Activated CD4-positive, alpha-beta T cell treated with anti-CD3 and anti-CD28 coated beads, Interleukin-2, amount 10 ng/mL, durations not matched to agents 7 days and 5 days (primary cell): ENCODE results near the gene GTF3C1. TPM values are rescaled to one million over a fixed set of nuclear protein-coding genes. Genes with fewer than 3 reads are reported as not detected.
"Not testable (repeated sequence)": the region's sequence is repeated elsewhere in the genome, so short reads cannot be mapped to it uniquely, and the experiment has no call there.

Source experiments
- CTCF ChIA-PET: fragments of 350-600 bp; sonication (Branson Sonifier 250); formaldehyde crosslinking; loops from one replicate; lab custom pipeline; 2021; ENCODE audit warnings: antibody characterized with exemption; lab: Charles Lee
- POLR2A ChIA-PET: fragments of 350-600 bp; sonication (Branson Sonifier 250); formaldehyde crosslinking; loops from one replicate; lab custom pipeline; 2021; ENCODE audit warnings: antibody characterized with exemption; lab: Charles Lee
- DNase-seq: peaks from one replicate; pipeline ENCODE4 v3.0.0-alpha.2; 2020
- H3K27ac Mint-ChIP-seq: one replicate; pipeline ENCODE4 v1.8.0; 2021; ENCODE audit warnings: mild to moderate bottlenecking, moderate library complexity, mixed read lengths
- H3K27me3 Mint-ChIP-seq: one replicate; pipeline ENCODE4 v1.8.0; 2021; ENCODE audit warnings: mixed read lengths
- H3K36me3 Mint-ChIP-seq: one replicate; pipeline ENCODE4 v1.8.0; 2021; ENCODE audit warnings: low read depth, mixed read lengths
- H3K4me1 Mint-ChIP-seq: one replicate; pipeline ENCODE4 v1.8.0; 2021; ENCODE audit warnings: mixed read lengths
- H3K4me3 Mint-ChIP-seq: one replicate; pipeline ENCODE4 v1.8.0; 2021; ENCODE audit warnings: mild to moderate bottlenecking, moderate library complexity, mixed read lengths
- H3K9me3 Mint-ChIP-seq: one replicate; pipeline ENCODE4 v1.8.0; 2021; ENCODE audit warnings: mixed read lengths
- total RNA-seq, 2 experiments: library from RNA; stranded (reverse); gene quantifications; one replicate each; pipeline ENCODE4 v1.2.3, GENCODE V29; 2021

Gene GTF3C1
- total RNA-seq, 2 experiments from 2014 or later = 51.9 to 52.9 TPM

- Mint-ChIP-seq H3K27ac (peak overlapping the region; percentile 86), H3K4me1 (peaks cover 40% of the 10 kb centered on the region), H3K4me3 (no peak overlapping the region), H3K27me3 (no peaks in the 10 kb centered on the region), H3K36me3 (peaks cover 41% of the 10 kb centered on the region), H3K9me3 (no peaks in the 10 kb centered on the region)
- DNase-seq = no peak
- ChIA-PET POLR2A (no interaction called here), CTCF (interaction anchor here (0.9 to 1.8 kb wide), 3 partner anchors 8 to 307 kb away, joined by 3 to 6 read pairs (median 3); no protein-coding TSS in a partner anchor)
Measured at GRCh38 chr16:27462200-27462845, 87.4 kb downstream of the GTF3C1 start.

GRCh38 chr16:27461483-27462171, 88.1 kb downstream of the GTF3C1 start:
- POLR2A ChIA-PET = no interaction called here
- peaks cover 37% of the 10 kb centered on the region for H3K36me3 Mint-ChIP-seq
- H3K4me3 Mint-ChIP-seq = no peak overlapping the region

GRCh38 chr16:27460663-27461482, 88.8 kb downstream of the GTF3C1 start:
- ChIA-PET CTCF (interaction anchor here (1.0 to 1.2 kb wide), 2 partner anchors 9 to 226 kb away, joined by 3 read pairs; no protein-coding TSS in a partner anchor), POLR2A (interaction anchor here (0.7 kb wide), 1 partner anchor 145 kb away, joined by 4 read pairs; no protein-coding TSS in a partner anchor)
- H3K36me3 Mint-ChIP-seq = peaks cover 30% of the 10 kb centered on the region
- H3K27ac Mint-ChIP-seq = no peak overlapping the region
- DNase-seq = no peak
- no peaks in the 10 kb centered on the region for H3K27me3 Mint-ChIP-seq
- no peak overlapping the region for H3K4me3 Mint-ChIP-seq
- H3K4me1 Mint-ChIP-seq = peaks cover 49% of the 10 kb centered on the region
- no peaks in the 10 kb centered on the region for H3K9me3 Mint-ChIP-seq

More at GRCh38 chr16:27461483-27462171, 88.1 kb downstream of the GTF3C1 start:
- CTCF ChIA-PET = interaction anchor here (1.2 kb wide), 1 partner anchor 226 kb away, joined by 3 read pairs; no protein-coding TSS in a partner anchor
- Mint-ChIP-seq H3K9me3 (no peaks in the 10 kb centered on the region), H3K27ac (peak overlapping the region; percentile 64), H3K4me1 (peaks cover 47% of the 10 kb centered on the region), H3K27me3 (no peaks in the 10 kb centered on the region)
- DNase-seq = no peak

GRCh38 chr16:27460213-27460612, 89.5 kb downstream of the GTF3C1 start:
- ChIA-PET CTCF (interaction anchor here (0.7 to 1.4 kb wide), 4 partner anchors 9 to 304 kb away, joined by 3 to 4 read pairs (median 3); no protein-coding TSS in a partner anchor), POLR2A (interaction anchor here (0.7 kb wide), 1 partner anchor 144 kb away, joined by 4 read pairs; no protein-coding TSS in a partner anchor)
- Mint-ChIP-seq H3K4me1 (peaks cover 53% of the 10 kb centered on the region), H3K9me3 (no peaks in the 10 kb centered on the region), H3K36me3 (peaks cover 28% of the 10 kb centered on the region), H3K27ac (no peak overlapping the region), H3K4me3 (no peak overlapping the region), H3K27me3 (no peaks in the 10 kb centered on the region)
- no peak for DNase-seq

GRCh38 chr16:27458987-27459688, 90.6 kb downstream of the GTF3C1 start:
- Mint-ChIP-seq H3K4me3 (no peak overlapping the region), H3K4me1 (peaks cover 51% of the 10 kb centered on the region), H3K27me3 (no peaks in the 10 kb centered on the region), H3K36me3 (peaks cover 24% of the 10 kb centered on the region), H3K9me3 (no peaks in the 10 kb centered on the region), H3K27ac (no peak overlapping the region)
- DNase-seq = no peak
- ChIA-PET CTCF (interaction anchor here (0.7 to 1.4 kb wide), 3 partner anchors 8 to 303 kb away, joined by 3 to 4 read pairs (median 3); no protein-coding TSS in a partner anchor), POLR2A (no interaction called here)

- ChIA-PET CTCF (no interaction called here), POLR2A (no interaction called here)
- Mint-ChIP-seq H3K4me1 (peaks cover 45% of the 10 kb centered on the region), H3K9me3 (peaks cover 3% of the 10 kb centered on the region), H3K4me3 (no peak overlapping the region), H3K27ac (peak overlapping the region; percentile 16), H3K36me3 (peaks cover 21% of the 10 kb centered on the region), H3K27me3 (no peaks in the 10 kb centered on the region)
- no peak for DNase-seq
Measured at GRCh38 chr16:27458258-27458657, 91.5 kb downstream of the GTF3C1 start.

- H3K9me3 Mint-ChIP-seq, POLR2A ChIA-PET, DNase-seq, H3K4me3 Mint-ChIP-seq, CTCF ChIA-PET, H3K27me3 Mint-ChIP-seq: not testable (repeated sequence)
- peaks cover 25% of the 10 kb centered on the region for H3K36me3 Mint-ChIP-seq
- peaks cover 45% of the 10 kb centered on the region for H3K4me1 Mint-ChIP-seq
- H3K27ac Mint-ChIP-seq = peak overlapping the region; percentile 21
Measured at GRCh38 chr16:27457605-27457900, 92.2 kb downstream of the GTF3C1 start.

GRCh38 chr16:27455700-27456099, 94.0 kb downstream of the GTF3C1 start:
- no peak overlapping the region for H3K27ac Mint-ChIP-seq
- no peak overlapping the region for H3K4me3 Mint-ChIP-seq

GRCh38 chr16:27453494-27453825, 96.3 kb downstream of the GTF3C1 start:
- no peaks in the 10 kb centered on the region for H3K27me3 Mint-ChIP-seq
- H3K4me1 Mint-ChIP-seq = peaks cover 61% of the 10 kb centered on the region
- no peak for DNase-seq
- H3K36me3 Mint-ChIP-seq = peaks cover 42% of the 10 kb centered on the region
- H3K27ac Mint-ChIP-seq = peak overlapping the region; percentile 57
- CTCF ChIA-PET = interaction anchor here (2.0 kb wide), 1 partner anchor 10 kb away, joined by 6 read pairs; no protein-coding TSS in a partner anchor
- no peak overlapping the region for H3K4me3 Mint-ChIP-seq
- POLR2A ChIA-PET = no interaction called here
- peaks cover 7% of the 10 kb centered on the region for H3K9me3 Mint-ChIP-seq

More at GRCh38 chr16:27455700-27456099, 94.0 kb downstream of the GTF3C1 start:
- H3K4me1 Mint-ChIP-seq = peaks cover 54% of the 10 kb centered on the region
- peaks cover 32% of the 10 kb centered on the region for H3K36me3 Mint-ChIP-seq
- ChIA-PET CTCF (interaction anchor here (0.8 to 2.0 kb wide), 2 partner anchors 7 to 88 kb away, joined by 6 to 7 read pairs; no protein-coding TSS in a partner anchor), POLR2A (interaction anchor here (0.6 kb wide), 1 partner anchor 116 kb away, joined by 3 read pairs; no protein-coding TSS in a partner anchor)
- no peaks in the 10 kb centered on the region for H3K27me3 Mint-ChIP-seq
- peaks cover 7% of the 10 kb centered on the region for H3K9me3 Mint-ChIP-seq
- no peak for DNase-seq

GRCh38 chr16:27452569-27453493, 96.9 kb downstream of the GTF3C1 start:
- Mint-ChIP-seq H3K4me1 (peaks cover 67% of the 10 kb centered on the region), H3K27me3 (no peaks in the 10 kb centered on the region), H3K27ac (peak overlapping the region; percentile 57), H3K4me3 (no peak overlapping the region), H3K9me3 (peaks cover 9% of the 10 kb centered on the region), H3K36me3 (peaks cover 45% of the 10 kb centered on the region)
- ChIA-PET CTCF (no interaction called here), POLR2A (interaction anchor here (0.6 kb wide), 1 partner anchor 72 kb away, joined by 3 read pairs; no protein-coding TSS in a partner anchor)
- no peak for DNase-seq

- Mint-ChIP-seq H3K4me1 (peaks cover 70% of the 10 kb centered on the region), H3K9me3 (peaks cover 16% of the 10 kb centered on the region), H3K27me3 (no peaks in the 10 kb centered on the region), H3K27ac (peak overlapping the region; percentile 66), H3K4me3 (no peak overlapping the region), H3K36me3 (peaks cover 70% of the 10 kb centered on the region)
- POLR2A ChIA-PET = no interaction called here
- CTCF ChIA-PET = interaction anchor here (0.7 to 2.1 kb wide), 8 partner anchors 9 to 271 kb away, joined by 3 to 11 read pairs (median 3); no protein-coding TSS in a partner anchor
- no peak for DNase-seq
Measured at GRCh38 chr16:27450196-27450549, 99.5 kb downstream of the GTF3C1 start.
